DND-41 (cell line): ENCODE results near the gene MED14.

ENCODE experiments used
- ATAC-seq: fragments of 200-7000 bp; cut with Tn5 transposase; 3 replicates; pipeline ENCODE4 v1.9.1; 2021; ENCODE audit warnings: low read depth; ENCODE audit not compliant: insufficient read depth
- DNase-seq: peaks from one replicate; pipeline ENCODE4 v3.0.0-alpha.2; 2020
- H2AFZ ChIP-seq: 2 replicates; pipeline ENCODE4 v1.6.0; 2012; ENCODE audit warnings: low read depth, low read length
- H3K27ac ChIP-seq: 2 replicates; pipeline ENCODE4 v1.5.1; 2012; ENCODE audit warnings: low read length, inconsistent platforms
- H3K27me3 ChIP-seq: fragments of 200-600 bp; sonication (generic); 2 replicates; pipeline ENCODE4 v1.6.0; 2012; ENCODE audit warnings: low read length, mild to moderate bottlenecking, inconsistent platforms; ENCODE audit not compliant: insufficient read depth, poor library complexity
- H3K36me3 ChIP-seq: 2 replicates; pipeline ENCODE4 v1.5.1; 2012; ENCODE audit warnings: low read length, inconsistent platforms; ENCODE audit not compliant: insufficient read depth
- H3K4me1 ChIP-seq: 2 replicates; pipeline ENCODE4 v1.5.1; 2012; ENCODE audit warnings: mild to moderate bottlenecking, low read length; ENCODE audit not compliant: insufficient read depth
- H3K4me2 ChIP-seq: 2 replicates; pipeline ENCODE4 v1.6.0; 2012; ENCODE audit warnings: mild to moderate bottlenecking, moderate library complexity, low read length, inconsistent platforms; ENCODE audit not compliant: insufficient read depth
- H3K4me3 ChIP-seq, 2 experiments: fragments of 200-600 bp in 1 of 2; shearing (Covaris generic) in 1 of 2; 2 replicates each; pipeline ENCODE4 v1.5.1; 2012 to 2016; ENCODE audit warnings: inconsistent platforms in 2 of 2, low read length in 2 of 2, mild to moderate bottlenecking in 2 of 2, low read depth in 1 of 2, moderate library complexity in 1 of 2
- H3K79me2 ChIP-seq: 2 replicates; pipeline ENCODE4 v1.6.0; 2012; ENCODE audit warnings: low read length, inconsistent platforms; ENCODE audit not compliant: insufficient read depth
- H3K9ac ChIP-seq: 2 replicates; pipeline ENCODE4 v1.6.0; 2012; ENCODE audit warnings: low read depth, mild to moderate bottlenecking, inconsistent platforms, low read length, moderate library complexity
- H3K9me3 ChIP-seq: 2 replicates; pipeline ENCODE4 v1.5.1; 2012; ENCODE audit warnings: low read length, moderate library complexity, mild to moderate bottlenecking, inconsistent platforms; ENCODE audit not compliant: insufficient read depth, severe bottlenecking
- H4K20me1 ChIP-seq: 2 replicates; pipeline ENCODE4 v1.6.0; 2012; ENCODE audit warnings: low read length; ENCODE audit not compliant: insufficient read depth
- EZH2 ChIP-seq: IDR thresholded peaks from 3 replicates; pipeline ENCODE4 v1.6.1; 2012; ENCODE audit warnings: borderline replicate concordance, low read depth, mild to moderate bottlenecking, moderate library complexity, low read length, inconsistent platforms; ENCODE audit not compliant: severe bottlenecking
- TF ChIP-seq, protein P1 (sequence below): IDR thresholded peaks from 2 replicates; pipeline ENCODE4 v1.5.1; 2012; ENCODE audit warnings: borderline replicate concordance, low read length, moderate library complexity, mild to moderate bottlenecking; ENCODE audit not compliant: poor library complexity, severe bottlenecking; ENCODE audit errors: extremely low read depth

Gene MED14

DNA sequence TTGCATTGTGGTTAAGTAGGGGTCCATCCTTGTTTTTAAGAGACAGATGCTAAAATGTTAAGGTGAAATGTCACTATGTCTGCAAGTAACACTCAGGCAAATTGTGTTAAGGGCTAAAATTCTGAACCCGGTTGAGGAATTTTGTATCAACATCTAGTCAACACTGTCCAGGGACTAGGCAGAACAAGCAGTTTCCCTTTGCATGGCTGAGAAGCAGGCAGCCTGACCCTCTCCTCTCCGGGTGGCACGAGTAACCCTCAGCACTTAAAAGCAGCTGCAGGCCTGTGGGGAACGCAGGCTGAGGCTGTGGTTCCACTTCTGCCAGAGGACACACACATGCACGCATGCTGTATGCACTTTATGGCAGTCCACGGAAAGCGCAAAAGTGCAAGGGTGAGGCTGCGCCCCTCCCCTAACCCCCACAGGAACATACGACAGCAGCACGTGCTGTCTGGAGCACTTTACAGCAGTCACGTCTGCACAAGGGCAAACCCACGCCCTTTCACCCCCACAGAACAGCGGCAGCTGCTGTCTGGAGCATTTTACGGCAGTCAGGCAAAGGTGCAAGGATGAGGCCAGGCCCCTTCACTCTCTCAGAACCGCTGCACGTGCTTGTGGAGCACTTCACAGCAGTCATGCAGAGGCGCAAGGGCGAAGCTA is 112.7 kb downstream of the MED14 start:
- no peak overlapping the region for H3K9ac ChIP-seq
- TF ChIP-seq, protein P1, sequence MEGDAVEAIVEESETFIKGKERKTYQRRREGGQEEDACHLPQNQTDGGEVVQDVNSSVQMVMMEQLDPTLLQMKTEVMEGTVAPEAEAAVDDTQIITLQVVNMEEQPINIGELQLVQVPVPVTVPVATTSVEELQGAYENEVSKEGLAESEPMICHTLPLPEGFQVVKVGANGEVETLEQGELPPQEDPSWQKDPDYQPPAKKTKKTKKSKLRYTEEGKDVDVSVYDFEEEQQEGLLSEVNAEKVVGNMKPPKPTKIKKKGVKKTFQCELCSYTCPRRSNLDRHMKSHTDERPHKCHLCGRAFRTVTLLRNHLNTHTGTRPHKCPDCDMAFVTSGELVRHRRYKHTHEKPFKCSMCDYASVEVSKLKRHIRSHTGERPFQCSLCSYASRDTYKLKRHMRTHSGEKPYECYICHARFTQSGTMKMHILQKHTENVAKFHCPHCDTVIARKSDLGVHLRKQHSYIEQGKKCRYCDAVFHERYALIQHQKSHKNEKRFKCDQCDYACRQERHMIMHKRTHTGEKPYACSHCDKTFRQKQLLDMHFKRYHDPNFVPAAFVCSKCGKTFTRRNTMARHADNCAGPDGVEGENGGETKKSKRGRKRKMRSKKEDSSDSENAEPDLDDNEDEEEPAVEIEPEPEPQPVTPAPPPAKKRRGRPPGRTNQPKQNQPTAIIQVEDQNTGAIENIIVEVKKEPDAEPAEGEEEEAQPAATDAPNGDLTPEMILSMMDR = no peak
- no peak for TF ChIP-seq EZH2
- H3K4me2 ChIP-seq = no peak overlapping the region
- H3K36me3 ChIP-seq = peaks cover 3% of the 10 kb centered on the region; the same call in 1 of the 2 replicates
- ATAC-seq (no peak), DNase-seq (no peak)
- no peaks in the 10 kb centered on the region for H3K4me1 ChIP-seq
- no peak overlapping the region for H2AFZ ChIP-seq
- no peaks in the 10 kb centered on the region for H3K79me2 ChIP-seq
- no peak overlapping the region for H3K4me3 ChIP-seq
- no peak overlapping the region for H3K27ac ChIP-seq
- H3K27me3 ChIP-seq = no peaks in the 10 kb centered on the region
- no peaks in the 10 kb centered on the region for H4K20me1 ChIP-seq
- H3K9me3 ChIP-seq = no peaks in the 10 kb centered on the region

- no peak overlapping the region for H3K4me3 ChIP-seq
Observed at GRCh38 chrX:40617566-40617965, 117.8 kb downstream of the MED14 start.

GRCh38 chrX:40615976-40616375 is 119.4 kb downstream of the MED14 start:
- H3K4me3 ChIP-seq = no peak overlapping the region
- no peak overlapping the region for H2AFZ ChIP-seq
- H4K20me1 ChIP-seq = no peaks in the 10 kb centered on the region
- no peak for TF ChIP-seq EZH2
- TF ChIP-seq, protein P1 = no peak
- H3K27me3 ChIP-seq = no peaks in the 10 kb centered on the region
- H3K4me1 ChIP-seq = no peaks in the 10 kb centered on the region
- no peaks in the 10 kb centered on the region for H3K79me2 ChIP-seq
- H3K36me3 ChIP-seq = no peaks in the 10 kb centered on the region
- no peak overlapping the region for H3K9ac ChIP-seq
- no peaks in the 10 kb centered on the region for H3K9me3 ChIP-seq
- DNase-seq = no peak
- no peak overlapping the region for H3K27ac ChIP-seq
- ATAC-seq = no peak
- H3K4me2 ChIP-seq = no peak overlapping the region

More at GRCh38 chrX:40617566-40617965, 117.8 kb downstream of the MED14 start:
- no peaks in the 10 kb centered on the region for H3K4me1 ChIP-seq
- no peaks in the 10 kb centered on the region for H3K36me3 ChIP-seq
- no peaks in the 10 kb centered on the region for H4K20me1 ChIP-seq
- no peaks in the 10 kb centered on the region for H3K9me3 ChIP-seq
- TF ChIP-seq EZH2 = no peak
- TF ChIP-seq, protein P1 = no peak
- H3K27me3 ChIP-seq = no peaks in the 10 kb centered on the region
- H3K9ac ChIP-seq = no peak overlapping the region
- DNase-seq (no peak), ATAC-seq (no peak)
- no peak overlapping the region for H3K4me2 ChIP-seq
- H3K27ac ChIP-seq = no peak overlapping the region
- no peaks in the 10 kb centered on the region for H3K79me2 ChIP-seq
- no peak overlapping the region for H2AFZ ChIP-seq
